ENCODE measurements around the gene TBXT. TPM values are rescaled to one million over a fixed set of nuclear protein-coding genes. Genes with fewer than 3 reads are reported as not detected.
A peak's percentile ranks its signal among the peaks of the same experiment; 100 is the strongest.

The TBXT gene
- total and polyA plus RNA-seq, 9 of the 15 experiments (the other 6 are each of a cell fraction or from before 2014, with no cell fraction given), result not detected

GRCh38 chr6:166119116-166119911 is 48.3 kb downstream of the TBXT start:
- intact Hi-C loops (cut with micrococcal nuclease), result no loop called here
- Histone ChIP-seq H4K20me1 (replicated peaks; ENCODE audit: control insufficient read depth, insufficient read depth, low read length) (no peaks in the 10 kb centered on the region), H3K4me2 (ENCODE audit: insufficient read depth, low read length) (peak overlapping the region; percentile 18; the same call in 1 of the 2 replicates), H3K9ac (ENCODE audit: insufficient read depth in 1 of 2, low read depth in 2 of 2, low read length in 2 of 2) (no peak overlapping the region), H3K4me1 (replicated peaks in 1 of 2; ENCODE audit: control insufficient read depth in 2 of 2, insufficient read depth in 2 of 2, low read length in 2 of 2) (no peaks in the 10 kb centered on the region), H3K27ac (ENCODE audit: extremely low read depth, low read depth, low read length) (no peak overlapping the region), H3K9me1 (ENCODE audit: control insufficient read depth, insufficient read depth, low read length) (no peaks in the 10 kb centered on the region), H3K4me3 (no peak overlapping the region), H3K27me3 (ENCODE audit: control insufficient read depth in 2 of 2, insufficient read depth in 2 of 2, low read length in 2 of 2) (peaks cover 8 to 9% of the 10 kb centered on the region in 2 experiments; a peak in 3 of 5 replicates), H3K36me3 (ENCODE audit: control insufficient read depth, insufficient read depth, low read length) (no peaks in the 10 kb centered on the region), H2AFZ (ENCODE audit: low read depth, low read length) (no peak overlapping the region), H3K79me2 (ENCODE audit: control insufficient read depth, insufficient read depth, low read length) (no peaks in the 10 kb centered on the region), H3K9me3 (replicated peaks; ENCODE audit: control insufficient read depth, insufficient read depth, low read depth, low read length) (no peaks in the 10 kb centered on the region)
- TF ChIP-seq ZNF121 (CRISPR knock-in tag; conservative IDR thresholded peaks at IDR 0.05) (no peak), ZNF232 (CRISPR knock-in tag; IDR thresholded peaks at IDR 0.05) (no peak), SPI1 (IDR thresholded peaks at IDR 0.05; ENCODE audit: borderline replicate concordance, low read depth, low read length) (no peak), RBM25 (IDR thresholded peaks at IDR 0.05; ENCODE audit: low read depth, low read length, severe bottlenecking) (no peak), KLF6 (CRISPR knock-in tag; IDR thresholded peaks at IDR 0.05; ENCODE audit: borderline replicate concordance) (no peak), HDAC1 (IDR thresholded peaks at IDR 0.05) (no peak), MXI1 (IDR thresholded peaks at IDR 0.05; ENCODE audit: low read depth, low read length) (no peak), HLTF (IDR thresholded peaks at IDR 0.05) (no peak), BDP1 (IDR thresholded peaks at IDR 0.05; ENCODE audit: insufficient read depth, insufficient read length) (no peak), HMBOX1 (IDR thresholded peaks at IDR 0.05) (no peak), PRMT5 (CRISPR knock-in tag; IDR thresholded peaks at IDR 0.05) (no peak), SAFB (IDR thresholded peaks at IDR 0.05; ENCODE audit: borderline replicate concordance, low read depth, low read length) (no peak), ZKSCAN8 (CRISPR knock-in tag; IDR thresholded peaks at IDR 0.05) (no peak), POLR2B (IDR thresholded peaks at IDR 0.05; ENCODE audit: low read depth, partially characterized antibody) (no peak), SMARCA5 (IDR thresholded peaks at IDR 0.05) (no peak), HIVEP1 (CRISPR knock-in tag; IDR thresholded peaks at IDR 0.05) (no peak), SRSF1 (IDR thresholded peaks at IDR 0.05; ENCODE audit: low read depth, low read length) (no peak)
- TF ChIP-seq, protein P1, sequence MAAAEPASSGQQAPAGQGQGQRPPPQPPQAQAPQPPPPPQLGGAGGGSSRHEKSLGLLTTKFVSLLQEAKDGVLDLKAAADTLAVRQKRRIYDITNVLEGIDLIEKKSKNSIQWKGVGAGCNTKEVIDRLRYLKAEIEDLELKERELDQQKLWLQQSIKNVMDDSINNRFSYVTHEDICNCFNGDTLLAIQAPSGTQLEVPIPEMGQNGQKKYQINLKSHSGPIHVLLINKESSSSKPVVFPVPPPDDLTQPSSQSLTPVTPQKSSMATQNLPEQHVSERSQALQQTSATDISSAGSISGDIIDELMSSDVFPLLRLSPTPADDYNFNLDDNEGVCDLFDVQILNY (CRISPR knock-in tag; IDR thresholded peaks at IDR 0.05), result no peak
- TF ChIP-seq, protein P2, sequence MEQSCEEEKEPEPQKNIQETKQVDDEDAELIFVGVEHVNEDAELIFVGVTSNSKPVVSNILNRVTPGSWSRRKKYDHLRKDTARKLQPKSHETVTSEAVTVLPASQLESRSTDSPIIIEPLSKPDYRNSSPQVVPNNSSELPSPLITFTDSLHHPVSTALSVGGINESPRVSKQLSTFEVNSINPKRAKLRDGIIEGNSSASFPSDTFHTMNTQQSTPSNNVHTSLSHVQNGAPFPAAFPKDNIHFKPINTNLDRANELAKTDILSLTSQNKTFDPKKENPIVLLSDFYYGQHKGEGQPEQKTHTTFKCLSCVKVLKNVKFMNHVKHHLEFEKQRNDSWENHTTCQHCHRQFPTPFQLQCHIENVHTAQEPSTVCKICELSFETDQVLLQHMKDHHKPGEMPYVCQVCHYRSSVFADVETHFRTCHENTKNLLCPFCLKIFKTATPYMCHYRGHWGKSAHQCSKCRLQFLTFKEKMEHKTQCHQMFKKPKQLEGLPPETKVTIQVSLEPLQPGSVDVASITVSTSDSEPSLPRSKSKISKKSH (CRISPR knock-in tag; IDR thresholded peaks at IDR 0.05), result no peak
- TF ChIP-seq, protein P3, sequence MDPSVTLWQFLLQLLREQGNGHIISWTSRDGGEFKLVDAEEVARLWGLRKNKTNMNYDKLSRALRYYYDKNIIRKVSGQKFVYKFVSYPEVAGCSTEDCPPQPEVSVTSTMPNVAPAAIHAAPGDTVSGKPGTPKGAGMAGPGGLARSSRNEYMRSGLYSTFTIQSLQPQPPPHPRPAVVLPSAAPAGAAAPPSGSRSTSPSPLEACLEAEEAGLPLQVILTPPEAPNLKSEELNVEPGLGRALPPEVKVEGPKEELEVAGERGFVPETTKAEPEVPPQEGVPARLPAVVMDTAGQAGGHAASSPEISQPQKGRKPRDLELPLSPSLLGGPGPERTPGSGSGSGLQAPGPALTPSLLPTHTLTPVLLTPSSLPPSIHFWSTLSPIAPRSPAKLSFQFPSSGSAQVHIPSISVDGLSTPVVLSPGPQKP (CRISPR knock-in tag; IDR thresholded peaks at IDR 0.05), result no peak
- in situ Hi-C loops (cut with MboI), result no loop called here
- ChIA-PET POLR2A (interaction anchor here (0.6 kb wide), 1 partner anchor 465 kb away, joined by 3 read pairs; no protein-coding TSS in a partner anchor), CTCF (ENCODE audit: low intra/inter-chr PET ratio) (no interaction called here)
- FAIRE-seq (no peak), ATAC-seq (no peak), DNase-seq (ENCODE audit: extremely low read depth in 1 of 4, low spot score in 3 of 4) (no peak)
- no TSS peak for BruUV-seq (replicated peaks)
- 1% methylated on average over 4 of the region's 4 CpGs for WGBS (ENCODE audit: insufficient coverage, low coverage, missing lambda C conversion rate)

Measured in K562 (cell line).